ENCODE results near the gene SPRR2F. TPM values are rescaled to one million over a fixed set of nuclear protein-coding genes. Genes with fewer than 3 reads are reported as not detected.

Gene SPRR2F
- total RNA-seq, 2 donors from 2014 or later = not detected

Other genes with a start within 250 kb of the SPRR2F start
- gene SMCP, start 235.2 kb downstream of the SPRR2F start, total RNA-seq = not detected
- gene IVL, start 205.0 kb downstream of the SPRR2F start, total RNA-seq = not detected
- gene SPRR5, start 166.3 kb downstream of the SPRR2F start, total RNA-seq = not detected
- gene SPRR4, start 142.9 kb downstream of the SPRR2F start, total RNA-seq = not detected
- gene SPRR1A, start 129.4 kb downstream of the SPRR2F start, total RNA-seq = not detected
- gene SPRR3, start 111.8 kb downstream of the SPRR2F start, total RNA-seq = not detected
- not detected for gene SPRR1B, start 82.3 kb downstream of the SPRR2F start, total RNA-seq
- gene SPRR2D, start 72.4 kb downstream of the SPRR2F start, total RNA-seq = not detected
- not detected for gene SPRR2A, start 56.0 kb downstream of the SPRR2F start, total RNA-seq
- not detected for gene SPRR2B, start 41.9 kb downstream of the SPRR2F start, total RNA-seq
- not detected for gene SPRR2E, start 19.0 kb downstream of the SPRR2F start, total RNA-seq
- not detected for gene SPRR2G, start 37.4 kb upstream of the SPRR2F start, total RNA-seq
- gene LELP1, start 89.9 kb upstream of the SPRR2F start, total RNA-seq = not detected
- gene PRR9, start 104.1 kb upstream of the SPRR2F start, total RNA-seq = not detected
- gene LORICRIN, start 146.2 kb upstream of the SPRR2F start, total RNA-seq = not detected
- gene PGLYRP3, start 199.4 kb upstream of the SPRR2F start, total RNA-seq = not detected
- gene PGLYRP4, start 235.3 kb upstream of the SPRR2F start, total RNA-seq = not detected
- 10 to 100 TPM in 1 of 2 donors, 1 to 10 TPM in 1; 4.8 to 13.7 TPM for gene S100A9, start 244.3 kb upstream of the SPRR2F start, total RNA-seq

Data from natural killer cell treated with Interleukin-12 subunit alpha and Interleukin-12 subunit beta and Interleukin-15 and Interleukin-18, amount 100 ng/mL, for 72 hours (primary cell).